Measurements from ENCODE around the gene MARCOL. TPM values are rescaled to one million over a fixed set of nuclear protein-coding genes. Genes with fewer than 3 reads are reported as not detected.

Gene MARCOL
- total RNA-seq, 1 experiment from 2014 or later = not detected

- TF ChIP-seq CTCF (IDR thresholded peaks at IDR 0.05 in 2 of 3, conservative IDR thresholded peaks at IDR 0.05 in 1 of 3; ENCODE audit: borderline replicate concordance in 1 of 3, insufficient read depth in 1 of 3, low read depth in 2 of 3, low read length in 2 of 3) = no peak
- TF ChIP-seq SRF (IDR thresholded peaks at IDR 0.05; ENCODE audit: low read depth) = no peak
- TF ChIP-seq CEBPB (IDR thresholded peaks at IDR 0.05; ENCODE audit: low read depth) = no peak
- TF ChIP-seq ZNF274 (IDR thresholded peaks at IDR 0.05; ENCODE audit: low read depth, low read length) = no peak
Observed at GRCh38 chr5:148202531-148203203, 35.7 kb upstream of the MARCOL start, which contains the start of gene SPINK6 (continued).

DNA sequence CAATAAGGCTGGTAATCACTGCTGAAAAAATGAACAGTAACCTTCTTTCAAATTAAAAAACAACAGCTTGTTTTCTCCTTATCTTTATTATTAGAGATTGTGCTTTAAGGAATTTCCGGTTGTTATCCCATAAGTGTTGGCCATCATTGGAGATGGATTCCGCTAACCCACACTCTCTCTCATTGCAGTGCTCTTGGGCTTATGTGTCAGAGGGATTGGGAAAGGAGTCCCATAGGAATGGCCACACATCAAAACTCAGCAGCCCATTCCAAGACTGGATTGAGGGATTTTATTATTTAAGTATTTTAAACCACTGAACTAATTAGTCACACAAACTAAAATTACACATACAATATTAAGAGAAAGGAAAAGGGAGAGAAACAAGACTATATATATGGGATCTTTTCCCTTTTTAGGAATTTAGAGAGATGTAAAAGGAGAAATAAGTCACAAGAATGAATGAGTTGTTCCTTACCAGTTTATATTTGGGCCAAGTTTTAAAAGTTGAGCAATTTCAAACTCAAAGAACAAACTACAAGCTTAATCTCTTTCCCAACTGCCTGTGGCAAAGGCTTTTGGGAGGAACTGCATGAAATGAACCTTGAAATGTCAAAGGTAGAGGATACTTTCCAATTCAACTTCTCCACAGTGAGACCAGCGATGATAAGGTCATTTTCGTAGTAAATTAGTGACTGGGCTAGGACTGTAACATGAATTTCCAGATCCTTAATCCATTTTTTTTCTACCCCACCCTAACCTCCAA is 33.1 kb upstream of the MARCOL start:
- Histone ChIP-seq H3K27ac (ENCODE audit: low read depth, low read length) (no peak overlapping the region), H3K79me2 (ENCODE audit: insufficient read depth, low read length) (no peaks in the 10 kb centered on the region), H3K4me1 (ENCODE audit: control insufficient read depth in 1 of 2, insufficient read depth in 2 of 2, low read length in 2 of 2) (no peaks in the 10 kb centered on the region), H3K36me3 (ENCODE audit: control insufficient read depth in 1 of 2, insufficient read depth in 2 of 2, low read length in 2 of 2) (no peaks in the 10 kb centered on the region), H3K4me3 (replicated peaks in 1 of 2; ENCODE audit: low read depth in 1 of 2, low read length in 2 of 2) (no peak overlapping the region), H3K9me2 (ENCODE audit: insufficient read depth) (no peaks in the 10 kb centered on the region), H2AFZ (ENCODE audit: low read depth, low read length, poor library complexity, severe bottlenecking) (no peak overlapping the region), H3K4me2 (ENCODE audit: low read length) (no peak overlapping the region), H3K9me3 (ENCODE audit: control insufficient read depth in 1 of 2, insufficient read depth in 1 of 2, low read depth in 1 of 2, low read length in 2 of 2) (no peaks in the 10 kb centered on the region), H3K27me3 (ENCODE audit: insufficient read depth, low read length) (no peaks in the 10 kb centered on the region), H3K9ac (ENCODE audit: low read length) (no peak overlapping the region), H4K20me1 (ENCODE audit: insufficient read depth) (no peaks in the 10 kb centered on the region)
- RAD21 ChIA-PET (ENCODE audit: low non-redundant PET in 1 of 2, low total read pairs in 2 of 2, uncharacterized antibody in 2 of 2, unreplicated experiment in 2 of 2) = no interaction called here
- no peak for TF ChIP-seq YY1 (IDR thresholded peaks at IDR 0.05; ENCODE audit: extremely low read depth, insufficient replicate concordance, low read depth, low read length)
- CTCF ChIA-PET = no interaction called here
- BruUV-seq (replicated peaks) = no TSS peak
- DNase-seq (ENCODE audit: low read depth, low spot score) (no peak), ATAC-seq (no peak)
- intact Hi-C loops (cut with micrococcal nuclease) = no loop called here
- POLR2A ChIA-PET = no interaction called here
